Keratinocyte (primary cell): ENCODE data around the gene MTOR. TPM values are rescaled to one million over a fixed set of nuclear protein-coding genes. Genes with fewer than 3 reads are reported as not detected.

Experiments used
- DNase-seq: peaks from one replicate; pipeline ENCODE4 v3.0.0-alpha.2; 2011; ENCODE audit warnings: low read depth, missing footprints, low spot score
- FAIRE-seq: peaks from 2 replicates; lab custom pipeline; 2011; peaks lifted over from hg19 to GRCh38; lab: Jason Lieb, UNC
- H2AFZ ChIP-seq: 2 replicates; pipeline ENCODE4 v1.6.0; 2012; ENCODE audit warnings: low read length, control low read depth, inconsistent platforms; ENCODE audit not compliant: control insufficient read depth
- H3K27ac ChIP-seq: 2 replicates; pipeline ENCODE4 v1.5.1; 2011; ENCODE audit warnings: low read length; ENCODE audit not compliant: control insufficient read depth, insufficient read depth
- H3K27me3 ChIP-seq: 3 replicates; pipeline ENCODE4 v1.6.0; 2011; ENCODE audit warnings: low read length; ENCODE audit not compliant: control insufficient read depth, insufficient read depth; ENCODE audit errors: extremely low read depth
- H3K36me3 ChIP-seq, 2 experiments: 2 replicates in 1 of 2; 3 replicates in 1 of 2; pipeline ENCODE4 v1.5.1; 2011; ENCODE audit warnings: low read length in 2 of 2, mild to moderate bottlenecking in 1 of 2; ENCODE audit not compliant: control insufficient read depth in 2 of 2, insufficient read depth in 2 of 2; ENCODE audit errors: extremely low read depth in 1 of 2
- H3K4me1 ChIP-seq: 3 replicates; pipeline ENCODE4 v1.5.1; 2011; ENCODE audit warnings: low read length; ENCODE audit not compliant: control insufficient read depth, insufficient read depth; ENCODE audit errors: extremely low read depth
- H3K4me2 ChIP-seq: 3 replicates; pipeline ENCODE4 v1.6.0; 2011; ENCODE audit warnings: low read depth, low read length; ENCODE audit not compliant: control insufficient read depth, insufficient read depth; ENCODE audit errors: extremely low read depth
- H3K4me3 ChIP-seq, 3 experiments: fragments of 200-600 bp in 1 of 3; sonication (generic) in 1 of 3; 2 replicates in 2 of 3; 3 replicates in 1 of 3; pipeline ENCODE4 v1.5.1; 2011 to 2016; ENCODE audit warnings: low read length in 3 of 3, mild to moderate bottlenecking in 3 of 3, control low read depth in 2 of 3, inconsistent platforms in 1 of 3, low read depth in 1 of 3, mixed read lengths in 1 of 3, mixed run types in 1 of 3, moderate library complexity in 1 of 3; ENCODE audit not compliant: control insufficient read depth in 2 of 3, insufficient read depth in 2 of 3; ENCODE audit errors: extremely low read depth in 1 of 3
- H3K79me2 ChIP-seq: 2 replicates; pipeline ENCODE4 v1.6.0; 2012; ENCODE audit warnings: low read length; ENCODE audit not compliant: control insufficient read depth, insufficient read depth
- H3K9ac ChIP-seq: 3 replicates; pipeline ENCODE4 v1.6.0; 2011; ENCODE audit warnings: low read length; ENCODE audit not compliant: control insufficient read depth, insufficient read depth; ENCODE audit errors: extremely low read depth
- H3K9me1 ChIP-seq: 3 replicates; pipeline ENCODE4 v1.6.0; 2011; ENCODE audit warnings: low read length; ENCODE audit not compliant: control insufficient read depth, insufficient read depth; ENCODE audit errors: extremely low read depth
- H3K9me3 ChIP-seq: 2 replicates; pipeline ENCODE4 v1.5.1; 2012; ENCODE audit warnings: low read depth, low read length; ENCODE audit not compliant: control insufficient read depth
- H4K20me1 ChIP-seq: 3 replicates; pipeline ENCODE4 v1.6.0; 2011; ENCODE audit warnings: low read length; ENCODE audit not compliant: control insufficient read depth, insufficient read depth; ENCODE audit errors: extremely low read depth
- EZH2 ChIP-seq: IDR thresholded peaks from one replicate; pipeline ENCODE4 v1.6.1; 2012; ENCODE audit warnings: inconsistent platforms, mild to moderate bottlenecking, low read length, moderate library complexity
- dilution Hi-C: fragments of 300-500 bp; cut with MboI; formaldehyde crosslinking; loops from one replicate; pipeline ENCODE4 v1.7.0; 2020; ENCODE audit warnings: low sequenced_read_pairs; ENCODE audit not compliant: extremely low pct_ligation_motif_present
- polyA plus RNA-seq, 5 experiments: library from polyadenylated mRNA; depleted of rRNA in 3 of 5; stranded (reverse) in 3 of 5; stranded (forward) in 1 of 5; unstranded in 1 of 5; fragments of >200 nt; gene quantifications; 1 replicate in 1 of 5; 2 replicates in 3 of 5; 3 replicates in 1 of 5; pipeline versions ENCODE4 v1.2.1 to v1.2.3, GENCODE V29; 2011 to 2012; ENCODE audit warnings: missing spikeins in 2 of 5, low read depth in 1 of 5, low replicate concordance in 1 of 5
- TF ChIP-seq, protein P1 (sequence below), 3 experiments: IDR thresholded peaks in 1 of 3; conservative IDR thresholded peaks in 1 of 3; optimal IDR thresholded peaks in 1 of 3; 2 replicates in 2 of 3; 3 replicates in 1 of 3; pipeline versions ENCODE3 to v1.5.1; 2011; ENCODE audit warnings: low read length in 3 of 3, mild to moderate bottlenecking in 3 of 3, moderate library complexity in 2 of 3, control low read depth in 1 of 3, inconsistent platforms in 1 of 3; ENCODE audit not compliant: insufficient read depth in 2 of 3; ENCODE audit errors: extremely low read depth in 1 of 3

Gene MTOR
- polyA plus RNA-seq, 1 donor (not counting 4 experiments of a cell fraction or from before 2014, with no cell fraction given): 31.5 TPM

DNA sequence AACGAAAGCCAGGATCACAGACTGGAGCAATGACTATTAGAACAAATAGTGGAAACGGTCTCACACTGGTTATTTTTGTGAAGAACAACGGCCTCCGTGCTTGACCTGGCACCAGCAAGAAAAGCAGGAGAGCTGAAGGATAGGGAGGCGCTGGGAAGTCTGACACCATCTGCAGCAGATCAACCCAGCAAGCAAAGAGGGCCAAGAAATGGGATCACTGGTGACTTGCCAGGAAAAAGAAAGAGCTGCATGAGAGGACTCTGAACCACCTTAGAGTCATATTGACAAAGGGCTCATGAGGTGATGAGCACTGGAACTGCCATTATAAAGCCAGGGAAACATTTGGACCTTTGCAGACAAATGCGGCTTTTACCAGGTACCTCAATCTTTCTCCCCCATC is 25.0 kb downstream of the MTOR start:
- Histone ChIP-seq H3K79me2 (no peaks in the 10 kb centered on the region), H4K20me1 (peaks cover 3% of the 10 kb centered on the region), H3K4me2 (no peak overlapping the region), H3K4me3 (no peak overlapping the region), H3K27me3 (no peaks in the 10 kb centered on the region), H3K36me3 (peaks cover 34 to 41% of the 10 kb centered on the region in 2 experiments), H2AFZ (no peak overlapping the region), H3K9ac (no peak overlapping the region), H3K27ac (no peak overlapping the region), H3K9me3 (no peaks in the 10 kb centered on the region), H3K4me1 (no peaks in the 10 kb centered on the region), H3K9me1 (no peaks in the 10 kb centered on the region)
- dilution Hi-C loops: no loop called here
- DNase-seq: no peak
- no peak for FAIRE-seq
- no peak for TF ChIP-seq EZH2
- TF ChIP-seq, protein P1, sequence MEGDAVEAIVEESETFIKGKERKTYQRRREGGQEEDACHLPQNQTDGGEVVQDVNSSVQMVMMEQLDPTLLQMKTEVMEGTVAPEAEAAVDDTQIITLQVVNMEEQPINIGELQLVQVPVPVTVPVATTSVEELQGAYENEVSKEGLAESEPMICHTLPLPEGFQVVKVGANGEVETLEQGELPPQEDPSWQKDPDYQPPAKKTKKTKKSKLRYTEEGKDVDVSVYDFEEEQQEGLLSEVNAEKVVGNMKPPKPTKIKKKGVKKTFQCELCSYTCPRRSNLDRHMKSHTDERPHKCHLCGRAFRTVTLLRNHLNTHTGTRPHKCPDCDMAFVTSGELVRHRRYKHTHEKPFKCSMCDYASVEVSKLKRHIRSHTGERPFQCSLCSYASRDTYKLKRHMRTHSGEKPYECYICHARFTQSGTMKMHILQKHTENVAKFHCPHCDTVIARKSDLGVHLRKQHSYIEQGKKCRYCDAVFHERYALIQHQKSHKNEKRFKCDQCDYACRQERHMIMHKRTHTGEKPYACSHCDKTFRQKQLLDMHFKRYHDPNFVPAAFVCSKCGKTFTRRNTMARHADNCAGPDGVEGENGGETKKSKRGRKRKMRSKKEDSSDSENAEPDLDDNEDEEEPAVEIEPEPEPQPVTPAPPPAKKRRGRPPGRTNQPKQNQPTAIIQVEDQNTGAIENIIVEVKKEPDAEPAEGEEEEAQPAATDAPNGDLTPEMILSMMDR (optimal IDR thresholded peaks at IDR 0.05 in 1 of 3, IDR thresholded peaks at IDR 0.05 in 1 of 3, conservative IDR thresholded peaks at IDR 0.05 in 1 of 3; ENCODE audit: extremely low read depth in 1 of 3, insufficient read depth in 2 of 3, low read length in 3 of 3): no peak

DNA sequence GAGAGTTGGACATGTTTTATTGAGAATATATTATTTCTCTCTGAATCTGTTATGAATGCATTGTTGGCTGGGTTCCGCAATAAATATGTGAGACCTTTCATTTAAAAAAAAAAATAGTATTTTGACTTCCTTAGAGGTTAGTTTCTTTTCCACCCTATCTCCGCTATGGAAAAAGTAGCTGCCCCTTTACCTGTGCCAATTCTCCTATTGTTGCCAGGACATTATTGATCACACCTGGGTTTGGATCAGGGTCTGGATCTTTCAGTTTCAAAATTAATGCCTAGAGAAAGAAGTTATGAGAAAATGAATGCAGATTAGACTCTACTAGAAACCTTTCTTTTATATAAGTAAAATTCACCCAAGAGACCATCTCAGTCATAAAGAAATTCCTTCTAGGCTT is 29.1 kb downstream of the MTOR start:
- no peaks in the 10 kb centered on the region for H3K9me3 ChIP-seq
- no peaks in the 10 kb centered on the region for H4K20me1 ChIP-seq
- H3K36me3 ChIP-seq: peaks cover 47 to 51% of the 10 kb centered on the region in 2 experiments
- no peaks in the 10 kb centered on the region for H3K79me2 ChIP-seq
- DNase-seq (no peak), FAIRE-seq (no peak)
- dilution Hi-C loops: no loop called here
- H3K27ac ChIP-seq: no peak overlapping the region
- no peak overlapping the region for H2AFZ ChIP-seq
- no peak overlapping the region for H3K9ac ChIP-seq
- H3K4me3 ChIP-seq: no peak overlapping the region
- no peaks in the 10 kb centered on the region for H3K9me1 ChIP-seq
- no peaks in the 10 kb centered on the region for H3K4me1 ChIP-seq
- no peaks in the 10 kb centered on the region for H3K27me3 ChIP-seq
- no peak overlapping the region for H3K4me2 ChIP-seq
- TF ChIP-seq, protein P1 (optimal IDR thresholded peaks at IDR 0.05 in 1 of 3, IDR thresholded peaks at IDR 0.05 in 1 of 3, conservative IDR thresholded peaks at IDR 0.05 in 1 of 3; ENCODE audit: extremely low read depth in 1 of 3, insufficient read depth in 2 of 3, low read length in 3 of 3): no peak
- TF ChIP-seq EZH2: no peak
